Fibroblast of villous mesenchyme (primary cell): ENCODE data around the gene STIP1. TPM values are rescaled to one million over a fixed set of nuclear protein-coding genes. Genes with fewer than 3 reads are reported as not detected.

ENCODE experiments used
- DNase-seq: peaks from one replicate; pipeline ENCODE4 v3.0.0-alpha.2; 2010; ENCODE audit warnings: low read depth
- H3K4me3 ChIP-seq: 2 replicates; pipeline ENCODE4 v1.5.1; 2011; ENCODE audit warnings: low read depth, mild to moderate bottlenecking, low read length
- total RNA-seq: library from RNA; depleted of rRNA; stranded (reverse); fragments of >200 nt; gene quantifications from 2 replicates; pipeline ENCODE4 v1.2.3, GENCODE V29; 2012
- TF ChIP-seq, protein P1 (sequence below): IDR thresholded peaks from 2 replicates; pipeline ENCODE4 v1.5.1; 2012; ENCODE audit warnings: low read depth, mild to moderate bottlenecking, low read length; ENCODE audit not compliant: insufficient read depth

STIP1 gene
- total RNA-seq, 1 donor = 206 TPM

DNA sequence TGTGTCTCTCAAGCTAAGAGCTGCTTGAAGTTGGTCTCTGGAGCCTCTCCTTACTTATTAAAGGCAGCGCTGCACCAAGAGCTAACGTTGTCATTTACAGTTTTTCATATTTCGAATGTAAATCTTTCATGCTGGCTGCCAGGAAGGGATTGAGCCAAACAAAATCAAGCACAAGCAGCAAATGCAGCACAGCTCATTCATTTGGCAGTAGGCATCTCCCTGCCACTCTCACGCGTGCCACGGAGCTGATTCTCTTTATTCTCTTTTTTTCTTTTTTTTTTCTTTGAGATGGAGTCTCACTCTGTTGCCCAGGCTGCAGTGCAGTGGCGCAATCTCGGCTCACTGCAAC is 47.0 kb downstream of the STIP1 start:
- TF ChIP-seq, protein P1, sequence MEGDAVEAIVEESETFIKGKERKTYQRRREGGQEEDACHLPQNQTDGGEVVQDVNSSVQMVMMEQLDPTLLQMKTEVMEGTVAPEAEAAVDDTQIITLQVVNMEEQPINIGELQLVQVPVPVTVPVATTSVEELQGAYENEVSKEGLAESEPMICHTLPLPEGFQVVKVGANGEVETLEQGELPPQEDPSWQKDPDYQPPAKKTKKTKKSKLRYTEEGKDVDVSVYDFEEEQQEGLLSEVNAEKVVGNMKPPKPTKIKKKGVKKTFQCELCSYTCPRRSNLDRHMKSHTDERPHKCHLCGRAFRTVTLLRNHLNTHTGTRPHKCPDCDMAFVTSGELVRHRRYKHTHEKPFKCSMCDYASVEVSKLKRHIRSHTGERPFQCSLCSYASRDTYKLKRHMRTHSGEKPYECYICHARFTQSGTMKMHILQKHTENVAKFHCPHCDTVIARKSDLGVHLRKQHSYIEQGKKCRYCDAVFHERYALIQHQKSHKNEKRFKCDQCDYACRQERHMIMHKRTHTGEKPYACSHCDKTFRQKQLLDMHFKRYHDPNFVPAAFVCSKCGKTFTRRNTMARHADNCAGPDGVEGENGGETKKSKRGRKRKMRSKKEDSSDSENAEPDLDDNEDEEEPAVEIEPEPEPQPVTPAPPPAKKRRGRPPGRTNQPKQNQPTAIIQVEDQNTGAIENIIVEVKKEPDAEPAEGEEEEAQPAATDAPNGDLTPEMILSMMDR = no peak
- DNase-seq = no peak
- H3K4me3 ChIP-seq = no peak overlapping the region

DNA sequence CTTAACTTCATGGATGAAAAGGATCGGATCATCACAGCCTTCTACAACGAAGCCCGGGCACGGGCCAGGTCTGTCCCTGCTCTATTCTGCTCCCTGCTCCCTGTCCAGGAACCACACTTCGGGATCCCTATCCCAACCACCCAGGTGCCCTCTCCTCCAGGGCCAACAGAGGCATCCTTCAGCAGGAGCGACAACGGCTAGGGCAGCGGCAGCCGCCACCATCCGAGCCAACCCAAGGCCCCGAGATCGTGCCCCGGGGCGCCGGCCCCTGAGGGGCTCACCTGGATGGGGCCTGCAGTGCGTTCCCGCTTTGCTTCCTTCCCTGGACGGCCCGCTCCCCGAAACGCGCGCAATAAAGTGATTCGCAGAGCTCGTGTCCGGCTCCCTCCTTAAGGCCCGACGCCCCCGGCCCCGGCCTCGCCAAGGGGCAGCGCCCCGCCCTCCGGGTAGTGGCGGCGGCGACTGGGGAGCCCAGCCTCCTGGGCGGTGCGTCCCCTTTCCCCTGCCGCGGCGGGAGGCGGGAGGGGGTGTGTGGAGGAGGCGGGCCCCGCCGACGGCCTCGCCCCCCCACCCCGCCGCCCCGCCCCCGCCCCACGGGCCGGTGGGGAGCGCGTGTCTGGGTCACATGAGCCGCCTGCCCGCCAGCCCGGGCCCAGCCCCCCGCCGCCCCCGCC is 48.1 kb downstream of the STIP1 start, which contains the start of gene VEGFB:
Gene VEGFB (plus strand): TSS at position 672 of the 674 bp plus-strand sequence. CDS start 250 bp downstream, outside the sequence.
- peak within 1 kb of the TSS; percentile 68 for H3K4me3 ChIP-seq
- TF ChIP-seq, protein P1 = no peak
- DNase-seq = peak; percentile 58

DNA sequence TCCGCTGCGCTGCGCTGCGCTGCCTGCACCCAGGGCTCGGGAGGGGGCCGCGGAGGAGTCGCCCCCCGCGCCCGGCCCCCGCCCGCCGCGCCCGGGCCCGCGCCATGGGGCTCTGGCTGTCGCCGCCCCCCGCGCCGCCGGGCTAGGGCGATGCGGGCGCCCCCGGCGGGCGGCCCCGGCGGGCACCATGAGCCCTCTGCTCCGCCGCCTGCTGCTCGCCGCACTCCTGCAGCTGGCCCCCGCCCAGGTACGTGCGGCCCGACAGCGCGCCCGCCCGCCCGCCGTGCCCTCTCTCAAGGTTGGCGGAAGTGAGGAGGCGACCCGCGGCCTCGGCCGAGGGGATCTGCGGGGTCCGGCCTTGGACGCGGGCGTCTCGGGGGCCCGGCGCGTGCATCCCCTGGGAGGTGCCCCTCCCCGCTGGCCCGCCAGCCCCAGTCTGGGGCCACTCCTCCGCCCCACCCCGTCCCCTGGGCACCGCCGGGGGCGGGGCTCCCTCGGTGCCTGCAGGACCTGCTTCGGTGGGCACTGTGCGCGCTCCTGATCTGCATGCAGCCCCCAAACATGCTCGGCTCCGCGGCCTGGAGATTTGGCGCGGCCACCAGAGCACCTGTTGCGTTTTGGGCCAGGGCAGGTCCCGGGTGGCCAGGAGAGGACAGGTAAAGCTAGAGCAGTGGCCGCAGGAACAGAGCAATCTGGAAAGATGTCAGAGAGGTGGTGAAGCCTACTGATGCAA is 48.8 kb downstream of the STIP1 start:
- peak overlapping the region; percentile 68 for H3K4me3 ChIP-seq
- no peak for DNase-seq
- TF ChIP-seq, protein P1 = no peak

DNA sequence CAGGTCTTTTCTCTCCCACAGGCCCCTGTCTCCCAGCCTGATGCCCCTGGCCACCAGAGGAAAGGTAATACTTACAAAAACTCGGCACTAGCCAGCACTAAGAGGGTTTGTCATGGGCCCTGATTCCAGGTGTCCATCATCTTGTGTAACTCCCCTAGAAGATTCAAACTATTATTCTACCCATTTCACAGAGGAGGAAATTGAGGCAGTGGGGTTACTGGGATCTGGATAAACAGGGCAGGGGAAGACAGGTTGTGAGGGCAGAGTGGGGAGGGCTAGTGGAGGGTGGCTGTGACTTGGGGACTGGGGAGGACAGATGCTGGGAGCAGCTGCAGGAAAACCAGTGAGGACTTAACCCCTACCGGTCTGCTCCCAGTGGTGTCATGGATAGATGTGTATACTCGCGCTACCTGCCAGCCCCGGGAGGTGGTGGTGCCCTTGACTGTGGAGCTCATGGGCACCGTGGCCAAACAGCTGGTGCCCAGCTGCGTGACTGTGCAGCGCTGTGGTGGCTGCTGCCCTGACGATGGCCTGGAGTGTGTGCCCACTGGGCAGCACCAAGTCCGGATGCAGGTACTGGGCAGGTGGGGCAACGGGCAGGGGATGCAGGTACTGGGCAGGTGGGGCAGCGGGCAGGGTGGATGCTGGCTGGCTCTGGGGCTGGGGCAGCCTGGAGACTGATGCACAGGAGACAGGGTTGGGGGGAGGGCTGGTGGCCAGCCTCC is 49.6 kb downstream of the STIP1 start:
- peak overlapping the region; percentile 68 for H3K4me3 ChIP-seq
- no peak for DNase-seq
- TF ChIP-seq, protein P1 = no peak

DNA sequence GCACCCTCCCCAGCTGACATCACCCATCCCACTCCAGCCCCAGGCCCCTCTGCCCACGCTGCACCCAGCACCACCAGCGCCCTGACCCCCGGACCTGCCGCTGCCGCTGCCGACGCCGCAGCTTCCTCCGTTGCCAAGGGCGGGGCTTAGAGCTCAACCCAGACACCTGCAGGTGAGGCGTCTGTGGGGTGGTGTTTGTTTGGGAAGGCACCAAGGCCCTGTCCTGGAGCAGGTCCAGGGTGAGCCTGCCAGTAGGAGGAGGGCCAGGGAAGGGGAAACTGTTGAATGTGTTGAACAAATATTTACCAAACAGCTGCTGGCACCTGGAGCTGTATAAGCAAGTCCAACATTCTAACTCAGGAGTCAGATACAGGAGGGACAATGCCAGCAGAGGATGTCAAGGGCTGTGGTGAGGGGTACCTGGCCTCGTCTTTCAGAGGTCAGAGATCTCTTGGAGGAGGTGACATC is 51.5 kb downstream of the STIP1 start:
- no peak for DNase-seq
- TF ChIP-seq, protein P1 = no peak
- no peak overlapping the region for H3K4me3 ChIP-seq

DNA sequence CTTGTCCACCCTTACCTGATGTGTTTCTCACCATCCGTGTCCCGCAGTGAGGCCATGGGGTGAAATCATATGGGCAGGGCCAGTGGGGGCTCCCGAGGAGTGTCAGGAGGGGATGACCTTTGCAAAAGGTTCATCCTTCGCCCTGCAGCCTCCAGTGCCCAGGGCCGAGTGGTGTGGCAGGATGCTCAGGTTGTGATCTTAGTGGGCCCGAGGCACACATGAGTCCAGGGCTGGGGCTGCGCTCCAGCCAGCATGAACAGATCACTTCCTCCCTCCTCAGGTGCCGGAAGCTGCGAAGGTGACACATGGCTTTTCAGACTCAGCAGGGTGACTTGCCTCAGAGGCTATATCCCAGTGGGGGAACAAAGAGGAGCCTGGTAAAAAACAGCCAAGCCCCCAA is 52.1 kb downstream of the STIP1 start:
- TF ChIP-seq, protein P1 = no peak
- DNase-seq = no peak
- H3K4me3 ChIP-seq = no peak overlapping the region
